NCI-H446 (cell line): Measurements from ENCODE around the gene NKG7.

Experiments
- DNase-seq, 2 experiments: peaks; one replicate each; lab custom pipeline; 2025; lab: John Stamatoyannopoulos, UW

The NKG7 gene

GRCh38 chr19:51391073-51391611, 18.7 kb upstream of the NKG7 start:
- no peak for DNase-seq

- DNase-seq, result no peak
These were observed 16.7 kb upstream of the NKG7 start for GRCh38 chr19:51389143-51389542.

GRCh38 chr19:51387924-51388389, 15.5 kb upstream of the NKG7 start, which contains the start of gene LIM2:
TSS of gene LIM2 (minus strand) at chr19:51387974. CDS start at chr19:51387443, 531 bp downstream.
- no peak for DNase-seq

GRCh38 chr19:51386882-51387520, 14.5 kb upstream of the NKG7 start:
- no peak for DNase-seq

- DNase-seq, result no peak
These were observed 9.6 kb upstream of the NKG7 start for GRCh38 chr19:51382004-51382403.

GRCh38 chr19:51380379-51380778, 7.9 kb upstream of the NKG7 start:
- no peak for DNase-seq

- no peak for DNase-seq
These were observed 5.0 kb upstream of the NKG7 start for GRCh38 chr19:51377422-51377821.

GRCh38 chr19:51375504-51376221, 3.2 kb upstream of the NKG7 start:
- no peak for DNase-seq

GRCh38 chr19:51372021-51372648, 319 bp downstream of the NKG7 start:
- DNase-seq, result no peak

- DNase-seq, result no peak
These were observed 1.2 kb downstream of the NKG7 start for GRCh38 chr19:51371186-51371690.

GRCh38 chr19:51370230-51370629, 2.2 kb downstream of the NKG7 start:
- DNase-seq, result no peak

GRCh38 chr19:51368366-51369282, 3.8 kb downstream of the NKG7 start, which contains the start of gene CLDND2:
TSS of gene CLDND2 (minus strand) at chr19:51369003. CDS start at chr19:51368577, 426 bp downstream.
- DNase-seq, result no peak

- DNase-seq, result peak; percentile 91 to 98
These were observed 4.7 kb downstream of the NKG7 start for GRCh38 chr19:51367565-51368365.

GRCh38 chr19:51367255-51367564, 5.2 kb downstream of the NKG7 start:
- DNase-seq, result no peak

- peak; percentile 94 to 97 for DNase-seq
These were observed 5.8 kb downstream of the NKG7 start for GRCh38 chr19:51366389-51367254.

- DNase-seq, result peak in 1 of 2 experiments; percentile 42
These were observed 6.5 kb downstream of the NKG7 start, which contains the start of gene ETFB for GRCh38 chr19:51365965-51366388. TSS of gene ETFB (minus strand) at chr19:51366388. CDS start at chr19:51366326, 62 bp downstream.

GRCh38 chr19:51365211-51365964, 7.1 kb downstream of the NKG7 start:
- peak in 1 of 2 experiments; percentile 30 for DNase-seq
